Skeletal muscle cell (primary cell): ENCODE measurements around the gene SLC17A4.
A peak's percentile ranks its signal among the peaks of the same experiment; 100 is the strongest.
"Not testable (repeated sequence)": the region's sequence is repeated elsewhere in the genome, so short reads cannot be mapped to it uniquely, and the experiment has no call there.

Experiments
- DNase-seq: peaks from one replicate; pipeline ENCODE4 v3.0.0-alpha.2; 2010; ENCODE audit warnings: low read depth
- H3K4me3 ChIP-seq: 2 replicates; pipeline ENCODE4 v1.5.1; 2011; ENCODE audit warnings: low read depth, mild to moderate bottlenecking, control low read depth, low read length, moderate library complexity

SLC17A4 gene

DNA sequence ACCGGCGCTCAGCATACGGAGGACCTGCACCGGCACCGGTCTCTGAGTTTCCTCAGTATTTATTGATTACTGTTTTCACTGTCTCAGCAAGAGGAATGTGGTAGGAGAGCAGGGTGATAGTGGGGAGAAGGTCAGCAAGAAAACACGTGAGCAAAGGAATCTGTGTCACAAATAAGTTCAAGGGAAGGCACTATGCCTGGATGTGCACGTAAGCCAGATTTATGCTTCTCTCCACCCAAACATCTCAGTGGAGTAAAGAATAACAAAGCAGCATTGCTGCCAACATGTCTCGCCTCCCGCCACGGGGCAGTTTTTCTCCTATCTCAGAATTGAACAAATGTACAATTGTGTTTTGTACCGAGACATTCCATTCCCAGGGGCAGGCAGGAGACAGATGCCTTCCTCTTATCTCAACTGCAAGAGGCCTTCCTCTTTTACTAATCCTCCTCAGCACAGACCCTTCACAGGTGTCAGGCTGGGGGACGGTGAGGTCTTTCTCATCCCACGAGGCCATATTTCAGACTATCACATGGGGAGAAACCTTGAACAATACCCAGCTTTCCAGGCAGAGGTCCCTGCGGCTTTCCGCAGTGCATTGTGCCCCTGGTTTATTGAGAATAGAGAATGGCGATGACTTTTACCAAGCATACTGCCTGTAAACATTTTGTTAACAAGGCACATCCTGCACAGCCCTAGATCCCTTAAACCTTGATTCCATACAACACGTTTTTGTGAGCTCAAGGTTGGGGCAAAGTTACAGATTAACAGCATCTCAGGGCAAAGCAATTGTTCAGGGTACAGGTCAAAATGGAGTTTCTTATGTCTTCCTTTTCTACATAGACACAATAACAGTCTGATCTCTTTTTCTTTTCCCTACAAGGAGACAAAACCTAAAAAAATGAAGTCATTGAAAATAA is 5.7 kb upstream of the SLC17A4 start:
- not testable (repeated sequence) for DNase-seq, H3K4me3 ChIP-seq

GRCh38 chr6:25749837-25750236 is 4.7 kb upstream of the SLC17A4 start:
- DNase-seq: no peak
- H3K4me3 ChIP-seq: no peak overlapping the region

GRCh38 chr6:25750906-25751305 is 3.6 kb upstream of the SLC17A4 start:
- DNase-seq: no peak

GRCh38 chr6:25753079-25753478 is 1.5 kb upstream of the SLC17A4 start:
- no peak for DNase-seq
- H3K4me3 ChIP-seq: no peak overlapping the region

More at GRCh38 chr6:25750906-25751305, 3.6 kb upstream of the SLC17A4 start:
- no peak overlapping the region for H3K4me3 ChIP-seq

DNA sequence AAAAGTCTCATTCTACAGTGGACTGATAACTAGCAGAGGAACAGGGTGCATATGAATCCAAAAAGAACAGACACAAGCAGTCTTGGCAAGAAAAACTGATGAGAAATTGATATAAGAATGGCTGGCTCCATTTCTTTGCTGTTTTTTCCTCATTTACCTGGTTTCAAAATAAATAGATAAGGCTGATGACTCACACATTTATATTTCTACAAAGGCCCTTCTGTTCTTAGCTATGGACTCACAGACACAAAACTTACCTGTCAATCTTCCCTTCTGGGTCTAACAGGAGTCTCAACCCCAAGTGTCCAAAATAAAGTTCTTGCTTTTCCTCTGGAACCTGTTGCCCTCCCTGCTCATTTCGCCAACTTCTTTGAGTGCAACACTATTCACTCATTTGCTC is 941 bp downstream of the SLC17A4 start:
- DNase-seq: no peak
- H3K4me3 ChIP-seq: no peak overlapping the region

DNA sequence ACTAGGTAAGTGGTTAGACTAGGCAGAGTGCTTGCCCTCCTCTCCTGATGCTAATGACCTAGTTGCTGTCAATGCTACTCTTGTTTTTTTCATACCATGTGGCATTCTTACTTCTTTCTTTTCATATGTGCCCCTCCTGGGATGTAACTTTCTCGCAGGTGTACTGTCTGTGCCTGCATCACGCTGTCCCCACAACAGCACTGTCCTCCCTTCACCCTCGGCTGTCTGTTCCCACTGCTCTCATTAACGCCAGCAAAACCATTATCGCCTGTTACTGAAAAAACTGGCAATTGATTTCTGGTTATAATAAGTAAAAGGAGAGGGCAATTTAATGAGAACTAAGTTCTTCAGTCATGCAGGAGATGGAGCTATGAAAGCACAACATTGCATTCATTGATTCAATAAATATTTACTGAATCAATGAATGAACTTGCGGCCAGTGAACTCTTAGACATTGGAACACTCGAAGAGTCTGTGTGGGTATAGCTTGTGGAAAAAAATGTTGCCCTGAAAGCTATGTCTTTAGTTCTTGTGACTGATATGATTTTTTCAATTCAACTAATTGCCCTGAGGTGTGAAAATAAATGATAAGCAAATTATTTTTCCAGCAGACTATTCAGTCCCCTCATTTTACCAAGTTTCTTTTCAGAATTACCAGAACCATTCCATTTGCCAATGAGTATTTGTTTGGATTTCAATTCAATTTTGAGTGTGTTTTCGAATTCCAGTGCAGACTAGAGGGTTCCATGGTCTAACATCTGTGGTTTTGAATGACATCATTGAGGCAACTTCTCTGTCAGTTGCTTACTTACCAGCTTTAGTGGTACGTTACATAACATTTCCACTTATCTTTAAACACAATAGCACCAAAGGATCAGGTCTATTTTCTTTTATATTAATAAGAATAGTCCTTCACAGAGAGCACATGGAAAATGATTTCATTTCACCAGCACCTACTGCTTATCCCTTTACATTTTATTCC is 2.1 kb downstream of the SLC17A4 start:
- DNase-seq: no peak
- no peak overlapping the region for H3K4me3 ChIP-seq

- no peak for DNase-seq
Measured at GRCh38 chr6:25757936-25758642, 3.5 kb downstream of the SLC17A4 start.

GRCh38 chr6:25764611-25765010 is 10.1 kb downstream of the SLC17A4 start:
- DNase-seq: no peak
- H3K4me3 ChIP-seq: no peak overlapping the region

More at GRCh38 chr6:25757936-25758642, 3.5 kb downstream of the SLC17A4 start:
- H3K4me3 ChIP-seq: no peak overlapping the region

- DNase-seq: no peak
- no peak overlapping the region for H3K4me3 ChIP-seq
Measured at GRCh38 chr6:25768566-25768965, 14.0 kb downstream of the SLC17A4 start.

GRCh38 chr6:25769983-25770382 is 15.4 kb downstream of the SLC17A4 start:
- no peak overlapping the region for H3K4me3 ChIP-seq
- DNase-seq: no peak

GRCh38 chr6:25774120-25774715 is 19.7 kb downstream of the SLC17A4 start:
- no peak for DNase-seq
- no peak overlapping the region for H3K4me3 ChIP-seq

DNA sequence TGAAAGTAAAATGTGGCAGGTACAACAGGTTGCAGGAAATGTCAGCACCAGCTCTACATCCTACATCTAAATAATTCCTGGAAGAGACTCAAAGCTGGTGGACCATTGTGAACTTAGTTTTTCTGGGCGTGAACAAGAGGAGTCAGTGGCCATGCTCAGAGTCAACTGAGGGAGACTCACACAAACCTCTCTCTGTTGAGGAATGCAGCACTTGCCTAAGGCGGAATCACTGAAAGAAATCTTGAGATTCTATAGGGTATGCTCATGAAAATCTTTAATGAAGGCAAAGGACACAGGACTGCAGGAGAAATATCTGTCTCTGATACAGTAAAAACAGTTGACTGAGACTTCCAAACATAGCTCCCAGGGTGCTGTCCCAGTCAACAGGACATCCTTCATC is 22.5 kb downstream of the SLC17A4 start:
- no peak overlapping the region for H3K4me3 ChIP-seq
- DNase-seq: no peak

GRCh38 chr6:25777856-25778649 is 23.5 kb downstream of the SLC17A4 start:
- DNase-seq: no peak
- no peak overlapping the region for H3K4me3 ChIP-seq

- no peak for DNase-seq
- H3K4me3 ChIP-seq: no peak overlapping the region
Measured at GRCh38 chr6:25781134-25781533, 26.6 kb downstream of the SLC17A4 start.

DNA sequence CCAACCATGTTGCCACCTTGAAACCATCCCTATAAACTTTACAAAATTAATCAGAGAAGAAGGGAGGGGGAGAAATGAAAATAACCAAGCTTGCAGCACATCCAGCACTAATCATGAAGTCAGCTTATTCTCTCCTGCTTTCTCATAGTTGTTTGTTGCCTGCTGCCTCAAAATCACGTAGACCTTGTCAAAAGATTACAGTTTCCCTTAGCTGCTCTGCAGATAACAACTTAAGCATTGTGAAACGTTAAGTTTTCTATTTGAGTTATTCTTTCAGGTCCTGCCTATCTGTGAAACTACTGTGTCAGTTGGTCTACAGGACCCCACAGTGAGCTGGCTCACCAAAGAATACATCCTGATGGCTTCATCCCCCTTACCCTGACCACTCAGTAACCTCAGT is 32.9 kb downstream of the SLC17A4 start:
- no peak overlapping the region for H3K4me3 ChIP-seq
- no peak for DNase-seq

GRCh38 chr6:25788305-25788922 is 33.9 kb downstream of the SLC17A4 start:
- H3K4me3 ChIP-seq: no peak overlapping the region
- DNase-seq: peak; percentile 2

DNA sequence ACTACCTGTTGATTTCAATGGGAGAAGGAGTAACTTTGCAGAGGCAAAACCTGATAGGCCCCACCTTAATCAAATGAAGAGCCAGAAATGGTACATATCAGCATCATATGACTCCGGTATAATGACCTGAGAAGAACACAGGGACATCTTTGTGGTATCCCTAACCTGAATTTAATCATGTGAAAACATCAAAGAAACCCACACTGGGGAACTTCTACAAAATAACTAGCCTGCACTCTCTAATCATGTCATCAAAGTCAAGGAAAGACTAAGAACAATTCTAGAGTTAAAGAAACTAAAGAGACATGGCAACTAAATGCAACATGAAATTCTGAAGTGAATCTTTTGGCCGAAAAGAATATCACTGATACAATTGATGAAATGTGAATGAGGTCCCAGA is 34.9 kb downstream of the SLC17A4 start:
- H3K4me3 ChIP-seq: no peak overlapping the region
- no peak for DNase-seq

GRCh38 chr6:25792016-25792415 is 37.5 kb downstream of the SLC17A4 start:
- no peak overlapping the region for H3K4me3 ChIP-seq
- no peak for DNase-seq
